ENCODE measurements around the gene EIF4G3. TPM values are rescaled to one million over a fixed set of nuclear protein-coding genes. Genes with fewer than 3 reads are reported as not detected.
"Not testable (repeated sequence)": the region's sequence is repeated elsewhere in the genome, so short reads cannot be mapped to it uniquely, and the experiment has no call there.

EIF4G3 gene
- total RNA-seq, 1 donor from 2014 or later, result 39.3 TPM

GRCh38 chr1:21185221-21185731 lies 8.6 kb upstream of the EIF4G3 start:
- Histone ChIP-seq H3K27ac (no peak overlapping the region), H3K4me1 (no peaks in the 10 kb centered on the region), H3K36me3 (no peaks in the 10 kb centered on the region), H3K27me3 (no peaks in the 10 kb centered on the region), H3K4me3 (no peak overlapping the region), H3K9me3 (no peaks in the 10 kb centered on the region)
- intact Hi-C loops (cut with DNase I), result no loop called here
- DNase-seq (ENCODE audit: extremely low spot score in 2 of 2), result no peak
- TF ChIP-seq POLR2AphosphoS5 (IDR thresholded peaks at IDR 0.05; ENCODE audit: insufficient read depth in 1 of 2, low read depth in 1 of 2) (no peak), CTCF (IDR thresholded peaks at IDR 0.05) (no peak), POLR2A (IDR thresholded peaks at IDR 0.05) (no peak)

- Histone ChIP-seq H3K4me3 (no peak overlapping the region), H3K9me3 (no peaks in the 10 kb centered on the region), H3K27ac (no peak overlapping the region), H3K4me1 (no peaks in the 10 kb centered on the region), H3K27me3 (no peaks in the 10 kb centered on the region), H3K36me3 (no peaks in the 10 kb centered on the region)
- no peak for TF ChIP-seq CTCF (IDR thresholded peaks at IDR 0.05)
- no peak for TF ChIP-seq POLR2A (IDR thresholded peaks at IDR 0.05)
- TF ChIP-seq POLR2AphosphoS5 (IDR thresholded peaks at IDR 0.05; ENCODE audit: insufficient read depth in 1 of 2, low read depth in 1 of 2), result no peak
- intact Hi-C loops (cut with DNase I), result no loop called here
- no peak for DNase-seq (ENCODE audit: extremely low spot score in 2 of 2)
These were observed 7.6 kb upstream of the EIF4G3 start for GRCh38 chr1:21184276-21184675.

GRCh38 chr1:21182181-21182731 lies 5.6 kb upstream of the EIF4G3 start:
- no peak for DNase-seq (ENCODE audit: extremely low spot score in 2 of 2)
- Histone ChIP-seq H3K9me3 (no peaks in the 10 kb centered on the region), H3K4me3 (no peak overlapping the region), H3K27ac (no peak overlapping the region), H3K27me3 (no peaks in the 10 kb centered on the region), H3K4me1 (peaks cover 3% of the 10 kb centered on the region), H3K36me3 (no peaks in the 10 kb centered on the region)
- TF ChIP-seq POLR2A (IDR thresholded peaks at IDR 0.05) (no peak), CTCF (IDR thresholded peaks at IDR 0.05) (no peak), POLR2AphosphoS5 (IDR thresholded peaks at IDR 0.05; ENCODE audit: insufficient read depth in 1 of 2, low read depth in 1 of 2) (no peak)
- intact Hi-C loops (cut with DNase I), result no loop called here

GRCh38 chr1:21178271-21178670 lies 1.6 kb upstream of the EIF4G3 start:
- H3K27ac ChIP-seq; H3K36me3 ChIP-seq; intact Hi-C loops (cut with DNase I); H3K27me3 ChIP-seq; DNase-seq (ENCODE audit: extremely low spot score in 2 of 2); H3K4me3 ChIP-seq; H3K9me3 ChIP-seq: not testable (repeated sequence)
- peaks cover 22% of the 10 kb centered on the region for H3K4me1 ChIP-seq

- Histone ChIP-seq H3K4me1 (peaks cover 31% of the 10 kb centered on the region), H3K27ac (peak overlapping the region; percentile 96), H3K36me3 (no peaks in the 10 kb centered on the region), H3K9me3 (no peaks in the 10 kb centered on the region), H3K27me3 (no peaks in the 10 kb centered on the region), H3K4me3 (peak overlapping the region; percentile 88)
- TF ChIP-seq CTCF (IDR thresholded peaks at IDR 0.05), result no peak
- TF ChIP-seq POLR2AphosphoS5 (IDR thresholded peaks at IDR 0.05; ENCODE audit: insufficient read depth in 1 of 2, low read depth in 1 of 2), result peak in 1 of 2 donors; percentile 38
- DNase-seq (ENCODE audit: extremely low spot score in 2 of 2), result no peak
- intact Hi-C loops (cut with DNase I), result no loop called here
These were observed 771 bp downstream of the EIF4G3 start for GRCh38 chr1:21175670-21176581.
